PC-3 (cell line): ENCODE measurements around the gene ZSCAN18. TPM values are rescaled to one million over a fixed set of nuclear protein-coding genes. Genes with fewer than 3 reads are reported as not detected.
A peak's percentile ranks its signal among the peaks of the same experiment; 100 is the strongest.
"Not testable (repeated sequence)": the region's sequence is repeated elsewhere in the genome, so short reads cannot be mapped to it uniquely, and the experiment has no call there.

Experiments
- ATAC-seq: fragments of 200-7000 bp; cut with Tn5 transposase; 2 replicates; pipeline ENCODE4 v1.9.1; 2020; ENCODE audit warnings: mild to moderate bottlenecking, moderate library complexity
- Bru-seq: library from RNA; stranded (reverse); fragments of 400-500 nt; gene quantifications from one replicate; lab custom pipeline; 2021; lab: Mats Ljungman, UMichigan
- BruChase-seq, 2 experiments: library from RNA; stranded (reverse); fragments of 400-500 nt; gene quantifications; one replicate each; lab custom pipeline; 2021; lab: Mats Ljungman, UMichigan
- BruUV-seq: library from RNA; stranded (reverse); fragments of 400-500 nt; replicated peaks from 2 replicates; lab custom pipeline; 2021; lab: Mats Ljungman, UMichigan
- CTCF ChIA-PET: fragments of 300-600 bp; sonication (Branson Sonifier 250); formaldehyde crosslinking; loops from one replicate; lab custom pipeline; 2022; ENCODE audit warnings: antibody characterized with exemption; lab: Charles Lee
- POLR2A ChIA-PET: fragments of 300-600 bp; sonication (Branson Sonifier 250); formaldehyde crosslinking; loops from one replicate; lab custom pipeline; 2022; ENCODE audit warnings: antibody characterized with exemption; ENCODE audit not compliant: unreplicated experiment; lab: Charles Lee
- DNase-seq: peaks from one replicate; pipeline ENCODE4 v3.0.0-alpha.2; 2015
- H2AFZ ChIP-seq: fragments of 300-600 bp; sonication (generic); 2 replicates; pipeline ENCODE4 v1.6.0; 2016; ENCODE audit warnings: antibody characterized with exemption, low read length
- H3F3A ChIP-seq: fragments of 300-600 bp; sonication (generic); one replicate; pipeline ENCODE4 v1.6.0; 2017; ENCODE audit warnings: antibody characterized with exemption, low read length, control low read depth, mild to moderate bottlenecking; ENCODE audit not compliant: unreplicated experiment
- H3K27ac ChIP-seq: fragments of 300-600 bp; sonication (generic); 2 replicates; pipeline ENCODE4 v1.5.1; 2016; ENCODE audit warnings: mild to moderate bottlenecking, low read length
- H3K27me3 ChIP-seq: fragments of 300-600 bp; sonication (generic); 2 replicates; pipeline ENCODE4 v1.6.1; 2016; ENCODE audit warnings: low read length, mixed read lengths
- H3K36me3 ChIP-seq: fragments of 300-600 bp; sonication (generic); 2 replicates; pipeline ENCODE4 v1.6.1; 2016; ENCODE audit warnings: low read depth, mixed run types, low read length, mixed read lengths
- H3K4me1 ChIP-seq: fragments of 300-600 bp; sonication (generic); 2 replicates; pipeline ENCODE4 v1.5.1; 2016; ENCODE audit warnings: low read length; ENCODE audit not compliant: insufficient read depth
- H3K4me2 ChIP-seq: fragments of 300-600 bp; sonication (generic); 2 replicates; pipeline ENCODE4 v1.6.0; 2016; ENCODE audit warnings: low read length
- H3K4me3 ChIP-seq: fragments of 300-600 bp; sonication (generic); 2 replicates; pipeline ENCODE4 v1.5.1; 2016; ENCODE audit warnings: mild to moderate bottlenecking, low read length, mixed read lengths
- H3K79me2 ChIP-seq: fragments of 300-600 bp; sonication (generic); 2 replicates; pipeline ENCODE4 v1.6.1; 2017; ENCODE audit warnings: low read length, mixed read lengths
- H3K9ac ChIP-seq: fragments of 300-600 bp; sonication (generic); 2 replicates; pipeline ENCODE4 v1.6.0; 2016; ENCODE audit warnings: mild to moderate bottlenecking, low read length
- H3K9me2 ChIP-seq: fragments of 300-600 bp; sonication (generic); replicated peaks from 2 replicates; pipeline ENCODE4 v1.6.1; 2016; ENCODE audit warnings: mixed run types, low read length, mixed read lengths
- H3K9me3 ChIP-seq: fragments of 300-600 bp; sonication (generic); 2 replicates; pipeline ENCODE4 v1.6.1; 2016; ENCODE audit warnings: low read length, mixed read lengths
- H4K20me1 ChIP-seq: fragments of 300-600 bp; sonication (generic); 2 replicates; pipeline ENCODE4 v1.6.1; 2016; ENCODE audit warnings: low read length, mixed read lengths
- EZH2 ChIP-seq: fragments of 300-600 bp; sonication (generic); IDR thresholded peaks from one replicate; pipeline ENCODE4 v1.6.1; 2017; ENCODE audit warnings: antibody characterized with exemption, mild to moderate bottlenecking, low read length; ENCODE audit not compliant: unreplicated experiment
- EZH2phosphoT487 ChIP-seq: fragments of 300-600 bp; sonication (generic); IDR thresholded peaks from 2 replicates; pipeline ENCODE4 v1.6.1; 2018; ENCODE audit warnings: mild to moderate bottlenecking, antibody characterized with exemption, low read length, borderline replicate concordance
- intact Hi-C: fragments of 100-400 bp; cut with micrococcal nuclease; formaldehyde crosslinking; loops from 2 replicates; pipeline ENCODE4 v1.9.0; 2023
- long read RNA-seq: library from polyadenylated mRNA; unstranded; transcript quantifications from one replicate; pipeline ENCODE4 v2.0.0, GENCODE V29; 2021; ENCODE audit not compliant: unreplicated experiment
- total RNA-seq: library from RNA; depleted of rRNA; stranded (reverse); fragments of >200 nt; gene quantifications from 2 replicates; pipeline ENCODE4 v1.2.3, GENCODE V29; 2014; rRNA removed
- TF ChIP-seq, protein P1 (sequence below): fragments of 300-600 bp; sonication (generic); conservative IDR thresholded peaks from 2 replicates; pipeline ENCODE4 v1.5.1; 2017; ENCODE audit warnings: antibody characterized with exemption, low read depth, mild to moderate bottlenecking, low read length

ZSCAN18 gene
- total RNA-seq (0.66 and 1.7 TPM in 2 replicates), Bru-seq, nascent RNA (percentile 27 among the genes with signal in this experiment), BruChase-seq, experiment 1, labeled RNA remaining after a 6-hour chase (percentile 31 among the genes with signal in this experiment), BruChase-seq, experiment 2, labeled RNA remaining after a 2-hour chase (percentile 39 among the genes with signal in this experiment)
- long read RNA-seq, full-length matches to known transcripts: 8 of 18 reads
- long read RNA-seq, partial matches to known transcripts: 3 of 18 reads
- long read RNA-seq, other reads (novel, unspliced or antisense): 7 of 18 reads

DNA sequence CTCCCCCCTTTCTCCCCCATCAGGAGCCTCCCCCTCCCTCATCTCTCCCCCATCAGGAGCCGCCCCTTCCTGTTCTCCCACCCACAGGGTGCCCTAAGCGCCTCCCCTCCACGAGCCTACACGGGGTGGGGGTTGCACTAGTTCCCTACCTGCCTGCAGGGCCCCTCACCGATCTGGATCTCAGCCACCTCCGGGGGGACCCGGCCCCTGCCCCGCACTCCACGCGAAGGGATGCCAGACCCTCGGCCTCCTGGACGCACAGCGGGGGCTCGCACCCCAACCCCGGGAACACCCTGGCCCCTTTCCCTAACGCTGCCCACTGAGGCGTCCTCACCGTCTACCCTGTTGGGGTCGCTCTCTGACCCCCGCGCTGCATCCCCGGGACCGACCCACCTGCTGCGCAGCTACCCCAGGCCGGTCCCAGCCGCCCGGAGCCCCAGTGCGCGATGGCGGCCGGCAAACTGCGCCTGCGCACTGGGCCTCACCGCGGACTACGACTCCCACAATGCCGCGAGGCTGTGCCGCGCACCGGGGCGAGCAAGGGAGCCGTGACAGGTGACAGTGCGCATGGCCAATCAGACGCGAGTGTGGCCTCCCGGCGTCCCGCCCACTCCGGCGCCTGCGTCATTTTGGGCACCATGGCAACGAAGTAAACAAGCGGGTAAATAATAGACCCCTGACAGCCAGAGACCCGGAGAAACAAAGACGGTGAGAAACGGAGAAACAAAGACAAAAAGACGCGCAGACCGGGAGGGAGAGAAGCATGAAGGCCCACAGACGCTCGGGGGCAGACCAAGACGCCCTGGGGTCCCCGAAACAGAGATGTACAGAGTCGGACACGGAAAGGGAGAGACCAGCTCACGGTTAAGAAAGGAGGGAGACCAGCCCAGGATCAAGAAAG is at the start of gene ZSCAN18:
Gene ZSCAN18 (minus strand): TSS at position 451 of the 901 bp plus-strand sequence. CDS start 7,964 bp downstream, outside the sequence.
- no peak for TF ChIP-seq EZH2phosphoT487
- TF ChIP-seq, protein P1, sequence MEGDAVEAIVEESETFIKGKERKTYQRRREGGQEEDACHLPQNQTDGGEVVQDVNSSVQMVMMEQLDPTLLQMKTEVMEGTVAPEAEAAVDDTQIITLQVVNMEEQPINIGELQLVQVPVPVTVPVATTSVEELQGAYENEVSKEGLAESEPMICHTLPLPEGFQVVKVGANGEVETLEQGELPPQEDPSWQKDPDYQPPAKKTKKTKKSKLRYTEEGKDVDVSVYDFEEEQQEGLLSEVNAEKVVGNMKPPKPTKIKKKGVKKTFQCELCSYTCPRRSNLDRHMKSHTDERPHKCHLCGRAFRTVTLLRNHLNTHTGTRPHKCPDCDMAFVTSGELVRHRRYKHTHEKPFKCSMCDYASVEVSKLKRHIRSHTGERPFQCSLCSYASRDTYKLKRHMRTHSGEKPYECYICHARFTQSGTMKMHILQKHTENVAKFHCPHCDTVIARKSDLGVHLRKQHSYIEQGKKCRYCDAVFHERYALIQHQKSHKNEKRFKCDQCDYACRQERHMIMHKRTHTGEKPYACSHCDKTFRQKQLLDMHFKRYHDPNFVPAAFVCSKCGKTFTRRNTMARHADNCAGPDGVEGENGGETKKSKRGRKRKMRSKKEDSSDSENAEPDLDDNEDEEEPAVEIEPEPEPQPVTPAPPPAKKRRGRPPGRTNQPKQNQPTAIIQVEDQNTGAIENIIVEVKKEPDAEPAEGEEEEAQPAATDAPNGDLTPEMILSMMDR: no peak
- TF ChIP-seq EZH2: no peak
- H3K4me1 ChIP-seq: no peaks in the 10 kb centered on the region
- no peaks in the 10 kb centered on the region for H3F3A ChIP-seq
- intact Hi-C loops: no loop called here
- CTCF ChIA-PET: no interaction called here
- no peaks in the 10 kb centered on the region; the same call in 1 of the 2 replicates for H3K36me3 ChIP-seq
- H3K27me3 ChIP-seq: no peaks in the 10 kb centered on the region
- DNase-seq: no peak
- no peaks in the 10 kb centered on the region for H3K9me2 ChIP-seq
- H3K27ac ChIP-seq: no peak within 1 kb of the TSS
- peak; percentile 58; the same call in 1 of the 2 replicates for ATAC-seq
- no peak within 1 kb of the TSS for H3K4me3 ChIP-seq
- no peaks in the 10 kb centered on the region for H4K20me1 ChIP-seq
- POLR2A ChIA-PET: no interaction called here
- no peak within 1 kb of the TSS for H3K9ac ChIP-seq
- H3K4me2 ChIP-seq: no peak within 1 kb of the TSS
- BruUV-seq: no TSS peak
- peaks cover 50% of the 10 kb centered on the region for H3K9me3 ChIP-seq
- no peaks in the 10 kb centered on the region for H3K79me2 ChIP-seq
- H2AFZ ChIP-seq: no peak within 1 kb of the TSS

- H3F3A ChIP-seq, H2AFZ ChIP-seq, CTCF ChIA-PET, intact Hi-C loops, H3K27me3 ChIP-seq, DNase-seq, H4K20me1 ChIP-seq, POLR2A ChIA-PET, H3K27ac ChIP-seq, H3K4me3 ChIP-seq, ATAC-seq, H3K4me1 ChIP-seq, H3K4me2 ChIP-seq, H3K9ac ChIP-seq, H3K9me2 ChIP-seq, BruUV-seq: not testable (repeated sequence)
- Histone ChIP-seq H3K9me3 (peaks cover 43% of the 10 kb centered on the region), H3K36me3 (peaks cover 44% of the 10 kb centered on the region), H3K79me2 (peaks cover 32% of the 10 kb centered on the region)
These were observed 49.4 kb upstream of the ZSCAN18 start for GRCh38 chr19:58147475-58147874.

- Histone ChIP-seq H3K4me2 (no peak overlapping the region), H3K4me3 (no peak overlapping the region), H3K9ac (no peak overlapping the region), H3K9me3 (peaks cover 46% of the 10 kb centered on the region), H3K27ac (no peak overlapping the region), H2AFZ (no peak overlapping the region), H3K9me2 (no peaks in the 10 kb centered on the region), H3F3A (no peaks in the 10 kb centered on the region), H3K27me3 (no peaks in the 10 kb centered on the region), H3K79me2 (peaks cover 32% of the 10 kb centered on the region), H3K4me1 (no peaks in the 10 kb centered on the region), H4K20me1 (no peaks in the 10 kb centered on the region), H3K36me3 (peaks cover 56% of the 10 kb centered on the region)
- no peak for TF ChIP-seq EZH2
- CTCF ChIA-PET: no interaction called here
- BruUV-seq: no TSS peak
- ATAC-seq: no peak
- POLR2A ChIA-PET: no interaction called here
- intact Hi-C loops: no loop called here
- DNase-seq: no peak
These were observed 47.8 kb upstream of the ZSCAN18 start for GRCh38 chr19:58145849-58146248.
